ENCODE data around the gene MSX1. TPM values are rescaled to one million over a fixed set of nuclear protein-coding genes. Genes with fewer than 3 reads are reported as not detected.
"Not testable (repeated sequence)": the region's sequence is repeated elsewhere in the genome, so short reads cannot be mapped to it uniquely, and the experiment has no call there.

The MSX1 gene
- total and polyA plus RNA-seq, 2 donors (not counting 3 experiments of a cell fraction or from before 2014, with no cell fraction given) = 5.0 to 6.2 TPM

GRCh38 chr4:4821577-4821976, 37.9 kb upstream of the MSX1 start:
- H4K20me1 ChIP-seq (replicated peaks; ENCODE audit: control insufficient read depth, extremely low read depth, insufficient read depth, low read length) = no peaks in the 10 kb centered on the region
- H3K9ac ChIP-seq (replicated peaks; ENCODE audit: extremely low read depth, insufficient read depth, low read length) = no peak overlapping the region
- TF ChIP-seq MYC (IDR thresholded peaks at IDR 0.05; ENCODE audit: low read depth, low read length) (no peak), CTCF (IDR thresholded peaks at IDR 0.05; ENCODE audit: extremely low read depth in 1 of 2, insufficient read depth in 1 of 2, low read depth in 1 of 2, low read length in 2 of 2) (no peak), POLR2AphosphoS5 (IDR thresholded peaks at IDR 0.05; ENCODE audit: insufficient read depth, low read depth, low read length) (no peak)
- TF ChIP-seq, protein P1, sequence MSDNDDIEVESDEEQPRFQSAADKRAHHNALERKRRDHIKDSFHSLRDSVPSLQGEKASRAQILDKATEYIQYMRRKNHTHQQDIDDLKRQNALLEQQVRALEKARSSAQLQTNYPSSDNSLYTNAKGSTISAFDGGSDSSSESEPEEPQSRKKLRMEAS (IDR thresholded peaks at IDR 0.05; ENCODE audit: insufficient read depth, insufficient read length) = no peak
- no peak for DNase-seq (ENCODE audit: low read depth, low spot score)
- no peaks in the 10 kb centered on the region for H3K79me2 ChIP-seq (ENCODE audit: control insufficient read depth, insufficient read depth, low read length)
- FAIRE-seq = peak; percentile 49
- BruUV-seq (replicated peaks) = no TSS peak
- POLR2A ChIA-PET = no interaction called here
- CTCF ChIA-PET = no interaction called here
- no peak overlapping the region for H2AFZ ChIP-seq (ENCODE audit: low read depth, low read length)
- no peaks in the 10 kb centered on the region for H3K9me1 ChIP-seq (replicated peaks; ENCODE audit: control insufficient read depth, extremely low read depth, insufficient read depth, low read length)
- H3K27ac ChIP-seq (ENCODE audit: insufficient read depth, low read depth, low read length) = no peak overlapping the region
- no peaks in the 10 kb centered on the region for H3K27me3 ChIP-seq (ENCODE audit: control insufficient read depth in 2 of 2, insufficient read depth in 2 of 2, low read length in 2 of 2)
- no peaks in the 10 kb centered on the region for H3K9me3 ChIP-seq (replicated peaks; ENCODE audit: control insufficient read depth, insufficient read depth, low read length)
- no peaks in the 10 kb centered on the region for H3K4me1 ChIP-seq (ENCODE audit: control insufficient read depth, extremely low read depth, insufficient read depth, low read length)
- no peaks in the 10 kb centered on the region for H3K36me3 ChIP-seq (ENCODE audit: control insufficient read depth in 2 of 2, extremely low read depth in 1 of 2, insufficient read depth in 2 of 2, low read length in 2 of 2)
- dilution Hi-C loops (cut with MboI; ENCODE audit: extremely low pct_ligation_motif_present, low sequenced_read_pairs) (no loop called here), intact Hi-C loops (cut with micrococcal nuclease) (no loop called here)
- H3K4me3 ChIP-seq (replicated peaks in 1 of 3; ENCODE audit: insufficient read depth in 1 of 3, low read depth in 1 of 3, low read length in 3 of 3) = no peak overlapping the region
- H3K4me2 ChIP-seq (ENCODE audit: insufficient read depth, low read length) = no peak overlapping the region

DNA sequence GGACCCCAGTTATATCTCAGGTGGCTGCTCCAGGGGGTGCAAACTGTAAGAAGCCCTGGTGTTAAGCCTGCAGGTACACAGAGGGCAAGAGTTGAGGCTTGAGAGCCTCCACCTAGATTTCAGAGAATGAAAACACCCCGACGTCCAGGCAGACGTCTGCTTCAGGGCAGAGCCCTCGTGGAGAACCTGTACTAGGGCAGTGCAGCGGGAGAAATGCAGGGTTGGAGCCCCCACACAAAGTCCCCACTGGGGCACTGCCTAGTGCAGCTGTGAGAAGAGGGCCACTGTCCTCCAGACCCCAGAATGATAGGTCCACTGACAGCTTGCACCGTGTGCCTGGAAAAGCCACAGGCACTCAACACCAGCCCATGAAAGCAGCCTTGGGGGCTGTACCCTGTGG, 37.2 kb upstream of the MSX1 start:
- intact Hi-C loops (cut with micrococcal nuclease); CTCF ChIA-PET; H2AFZ ChIP-seq (ENCODE audit: low read depth, low read length); BruUV-seq (replicated peaks); H3K4me3 ChIP-seq (replicated peaks in 1 of 3; ENCODE audit: insufficient read depth in 1 of 3, low read depth in 1 of 3, low read length in 3 of 3); H3K27me3 ChIP-seq (ENCODE audit: control insufficient read depth in 2 of 2, insufficient read depth in 2 of 2, low read length in 2 of 2); dilution Hi-C loops (cut with MboI; ENCODE audit: extremely low pct_ligation_motif_present, low sequenced_read_pairs); POLR2A ChIA-PET; H3K79me2 ChIP-seq (ENCODE audit: control insufficient read depth, insufficient read depth, low read length); H4K20me1 ChIP-seq (replicated peaks; ENCODE audit: control insufficient read depth, extremely low read depth, insufficient read depth, low read length); H3K4me2 ChIP-seq (ENCODE audit: insufficient read depth, low read length); DNase-seq (ENCODE audit: low read depth, low spot score); H3K4me1 ChIP-seq (ENCODE audit: control insufficient read depth, extremely low read depth, insufficient read depth, low read length); FAIRE-seq; H3K9me3 ChIP-seq (replicated peaks; ENCODE audit: control insufficient read depth, insufficient read depth, low read length); H3K9me1 ChIP-seq (replicated peaks; ENCODE audit: control insufficient read depth, extremely low read depth, insufficient read depth, low read length); H3K27ac ChIP-seq (ENCODE audit: insufficient read depth, low read depth, low read length); H3K36me3 ChIP-seq (ENCODE audit: control insufficient read depth in 2 of 2, extremely low read depth in 1 of 2, insufficient read depth in 2 of 2, low read length in 2 of 2); H3K9ac ChIP-seq (replicated peaks; ENCODE audit: extremely low read depth, insufficient read depth, low read length): not testable (repeated sequence)
